Caco-2 (cell line): ENCODE results near the gene CLPSL1. TPM values are rescaled to one million over a fixed set of nuclear protein-coding genes. Genes with fewer than 3 reads are reported as not detected.

Source experiments
- BruUV-seq: library from RNA; stranded (reverse); fragments of 400-500 nt; replicated peaks from 2 replicates; lab custom pipeline; 2021; lab: Mats Ljungman, UMichigan
- CTCF ChIA-PET: fragments of 300-600 bp; sonication (Branson Sonifier 250); formaldehyde crosslinking; loops from one replicate; lab custom pipeline; 2022; ENCODE audit warnings: antibody characterized with exemption; lab: Charles Lee
- POLR2A ChIA-PET: fragments of 300-600 bp; sonication (Branson Sonifier 250); formaldehyde crosslinking; loops from one replicate; lab custom pipeline; 2022; ENCODE audit warnings: antibody characterized with exemption; lab: Charles Lee
- DNase-seq, 2 experiments: peaks; one replicate each; pipeline versions ENCODE4 v3.0.0 to v3.0.0-alpha.2; 2020 to 2022
- H3K27me3 ChIP-seq: replicated peaks from 2 replicates; pipeline ENCODE4 v1.6.0; 2011; ENCODE audit warnings: low read length; ENCODE audit not compliant: control insufficient read depth, insufficient read depth
- H3K36me3 ChIP-seq: 2 replicates; pipeline ENCODE4 v1.5.1; 2011; ENCODE audit warnings: low read length; ENCODE audit not compliant: control insufficient read depth, insufficient read depth
- H3K4me1 ChIP-seq: fragments of 250-450 bp; sonication (Bioruptor Pico); 2 replicates; pipeline ENCODE4 v1.5.1; 2020; ENCODE audit warnings: mild to moderate bottlenecking
- H3K4me3 ChIP-seq: 2 replicates; pipeline ENCODE4 v1.5.1; 2011; ENCODE audit warnings: low read depth, mild to moderate bottlenecking, control low read depth, low read length
- H3K9me3 ChIP-seq: fragments of 250-450 bp; sonication (Bioruptor Pico); 2 replicates; pipeline ENCODE4 v1.5.1; 2020; ENCODE audit warnings: mild to moderate bottlenecking, moderate library complexity
- H3K27ac Mint-ChIP-seq: one replicate; pipeline ENCODE4 v1.8.0; 2022; ENCODE audit warnings: mixed read lengths; ENCODE audit not compliant: unreplicated experiment
- H3K27me3 Mint-ChIP-seq: one replicate; pipeline ENCODE4 v1.8.0; 2022; ENCODE audit warnings: mixed read lengths; ENCODE audit not compliant: insufficient read depth, unreplicated experiment
- H3K36me3 Mint-ChIP-seq: one replicate; pipeline ENCODE4 v1.8.0; 2022; ENCODE audit warnings: mild to moderate bottlenecking, mixed read lengths; ENCODE audit not compliant: insufficient read depth, unreplicated experiment
- H3K4me1 Mint-ChIP-seq: one replicate; pipeline ENCODE4 v1.8.0; 2022; ENCODE audit warnings: low read depth, mixed read lengths; ENCODE audit not compliant: unreplicated experiment
- H3K4me3 Mint-ChIP-seq: one replicate; pipeline ENCODE4 v1.8.0; 2022; ENCODE audit warnings: mild to moderate bottlenecking, moderate library complexity, mixed read lengths; ENCODE audit not compliant: unreplicated experiment
- H3K9me3 Mint-ChIP-seq: one replicate; pipeline ENCODE4 v1.8.0; 2022; ENCODE audit warnings: mixed read lengths; ENCODE audit not compliant: unreplicated experiment
- intact Hi-C: fragments of 100-400 bp; cut with micrococcal nuclease; formaldehyde crosslinking; loops from one replicate; pipeline ENCODE4 v1.10.0; 2022; ENCODE audit not compliant: unreplicated experiment
- total RNA-seq: library from RNA; stranded (reverse); gene quantifications from 2 replicates; pipeline ENCODE4 v1.2.3, GENCODE V29; 2022
- TF ChIP-seq, protein P1 (sequence below), 2 experiments: fragments of 200-600 bp in 1 of 2; IDR thresholded peaks; 1 replicate in 1 of 2; 2 replicates in 1 of 2; pipeline versions ENCODE4 v1.5.1 to v1.8.0; 2011 to 2022; ENCODE audit warnings: antibody characterized with exemption in 1 of 2, control low read depth in 1 of 2, inconsistent platforms in 1 of 2, low read depth in 1 of 2, low read length in 1 of 2, mild to moderate bottlenecking in 1 of 2, moderate library complexity in 1 of 2; ENCODE audit not compliant: insufficient read depth in 1 of 2, severe bottlenecking in 1 of 2, unreplicated experiment in 1 of 2

CLPSL1 gene
- total RNA-seq, 1 experiment from 2014 or later: not detected

DNA sequence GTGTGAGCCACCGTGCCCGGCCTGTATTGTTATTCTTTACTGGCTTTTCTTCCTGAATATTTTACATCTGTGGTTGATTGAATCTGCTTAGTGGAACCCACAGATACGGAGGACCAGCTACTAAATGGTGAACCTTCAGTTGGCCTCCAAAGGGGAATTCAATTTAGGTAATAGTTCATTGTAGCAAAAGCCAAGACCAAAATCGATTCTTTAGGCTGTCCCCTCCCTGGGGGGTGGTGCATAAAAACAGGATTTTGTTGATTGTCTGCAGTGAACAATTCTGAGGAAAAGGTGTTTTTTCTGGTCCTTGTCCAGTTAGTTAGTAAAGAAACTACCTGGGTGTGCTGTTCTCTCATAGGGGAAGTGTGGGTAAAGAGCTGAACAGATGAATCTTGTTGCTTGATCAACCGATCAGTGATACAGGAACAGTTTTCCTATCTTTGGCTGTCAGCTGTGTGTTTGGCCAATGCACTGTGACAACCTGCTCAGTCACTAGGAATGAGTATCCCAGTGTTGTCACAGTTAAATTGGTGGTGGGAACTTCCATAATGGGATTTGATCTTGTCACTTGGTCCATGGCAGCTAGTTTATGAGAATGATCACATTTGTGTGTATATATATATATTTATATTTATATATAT is 43.9 kb downstream of the CLPSL1 start:
- BruUV-seq: no TSS peak
- DNase-seq: no peak
- Mint-ChIP-seq H3K36me3 (no peaks in the 10 kb centered on the region), H3K4me3 (no peak overlapping the region), H3K4me1 (no peaks in the 10 kb centered on the region), H3K27me3 (no peaks in the 10 kb centered on the region), H3K9me3 (no peaks in the 10 kb centered on the region), H3K27ac (no peak overlapping the region)
- POLR2A ChIA-PET: no interaction called here
- TF ChIP-seq, protein P1, sequence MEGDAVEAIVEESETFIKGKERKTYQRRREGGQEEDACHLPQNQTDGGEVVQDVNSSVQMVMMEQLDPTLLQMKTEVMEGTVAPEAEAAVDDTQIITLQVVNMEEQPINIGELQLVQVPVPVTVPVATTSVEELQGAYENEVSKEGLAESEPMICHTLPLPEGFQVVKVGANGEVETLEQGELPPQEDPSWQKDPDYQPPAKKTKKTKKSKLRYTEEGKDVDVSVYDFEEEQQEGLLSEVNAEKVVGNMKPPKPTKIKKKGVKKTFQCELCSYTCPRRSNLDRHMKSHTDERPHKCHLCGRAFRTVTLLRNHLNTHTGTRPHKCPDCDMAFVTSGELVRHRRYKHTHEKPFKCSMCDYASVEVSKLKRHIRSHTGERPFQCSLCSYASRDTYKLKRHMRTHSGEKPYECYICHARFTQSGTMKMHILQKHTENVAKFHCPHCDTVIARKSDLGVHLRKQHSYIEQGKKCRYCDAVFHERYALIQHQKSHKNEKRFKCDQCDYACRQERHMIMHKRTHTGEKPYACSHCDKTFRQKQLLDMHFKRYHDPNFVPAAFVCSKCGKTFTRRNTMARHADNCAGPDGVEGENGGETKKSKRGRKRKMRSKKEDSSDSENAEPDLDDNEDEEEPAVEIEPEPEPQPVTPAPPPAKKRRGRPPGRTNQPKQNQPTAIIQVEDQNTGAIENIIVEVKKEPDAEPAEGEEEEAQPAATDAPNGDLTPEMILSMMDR (IDR thresholded peaks at IDR 0.05; ENCODE audit: insufficient read depth in 1 of 2, low read depth in 1 of 2, low read length in 1 of 2, severe bottlenecking in 1 of 2, unreplicated experiment in 1 of 2): no peak
- CTCF ChIA-PET: no interaction called here
- Histone ChIP-seq H3K27me3 (no peaks in the 10 kb centered on the region), H3K4me1 (no peaks in the 10 kb centered on the region), H3K4me3 (no peak overlapping the region), H3K36me3 (no peaks in the 10 kb centered on the region), H3K9me3 (no peaks in the 10 kb centered on the region)
- intact Hi-C loops: no loop called here

DNA sequence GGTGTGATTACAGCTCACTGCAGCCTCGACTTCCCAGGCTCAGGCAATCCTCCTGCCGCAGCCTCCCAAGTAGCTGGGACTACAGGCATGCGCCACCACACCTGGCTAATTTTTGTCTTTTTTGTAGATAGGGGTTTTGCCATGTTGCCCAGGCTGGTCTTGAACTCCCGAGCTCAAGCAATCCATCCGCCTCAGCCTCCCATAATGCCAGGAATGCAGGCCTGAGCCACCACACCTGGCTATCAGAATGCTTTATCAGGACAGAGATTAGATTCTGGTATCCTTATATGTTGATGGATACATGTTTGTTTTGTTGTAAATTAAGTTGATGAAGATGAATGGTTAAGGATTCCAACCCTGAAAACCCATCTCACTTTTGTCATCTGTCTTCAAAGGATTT is 48.5 kb downstream of the CLPSL1 start:
- no peak overlapping the region for H3K4me3 Mint-ChIP-seq
- H3K9me3 Mint-ChIP-seq: no peaks in the 10 kb centered on the region
- H3K27me3 Mint-ChIP-seq: no peaks in the 10 kb centered on the region
- no TSS peak for BruUV-seq
- peaks cover 17% of the 10 kb centered on the region for H3K36me3 Mint-ChIP-seq
- Histone ChIP-seq H3K9me3 (no peaks in the 10 kb centered on the region), H3K36me3 (no peaks in the 10 kb centered on the region), H3K4me1 (peaks cover 13% of the 10 kb centered on the region), H3K27me3 (no peaks in the 10 kb centered on the region), H3K4me3 (no peak overlapping the region)
- ChIA-PET POLR2A (no interaction called here), CTCF (no interaction called here)
- DNase-seq: no peak
- TF ChIP-seq, protein P1 (IDR thresholded peaks at IDR 0.05; ENCODE audit: insufficient read depth in 1 of 2, low read depth in 1 of 2, low read length in 1 of 2, severe bottlenecking in 1 of 2, unreplicated experiment in 1 of 2): no peak
- H3K4me1 Mint-ChIP-seq: peaks cover 6% of the 10 kb centered on the region
- intact Hi-C loops: no loop called here
- H3K27ac Mint-ChIP-seq: no peak overlapping the region

DNA sequence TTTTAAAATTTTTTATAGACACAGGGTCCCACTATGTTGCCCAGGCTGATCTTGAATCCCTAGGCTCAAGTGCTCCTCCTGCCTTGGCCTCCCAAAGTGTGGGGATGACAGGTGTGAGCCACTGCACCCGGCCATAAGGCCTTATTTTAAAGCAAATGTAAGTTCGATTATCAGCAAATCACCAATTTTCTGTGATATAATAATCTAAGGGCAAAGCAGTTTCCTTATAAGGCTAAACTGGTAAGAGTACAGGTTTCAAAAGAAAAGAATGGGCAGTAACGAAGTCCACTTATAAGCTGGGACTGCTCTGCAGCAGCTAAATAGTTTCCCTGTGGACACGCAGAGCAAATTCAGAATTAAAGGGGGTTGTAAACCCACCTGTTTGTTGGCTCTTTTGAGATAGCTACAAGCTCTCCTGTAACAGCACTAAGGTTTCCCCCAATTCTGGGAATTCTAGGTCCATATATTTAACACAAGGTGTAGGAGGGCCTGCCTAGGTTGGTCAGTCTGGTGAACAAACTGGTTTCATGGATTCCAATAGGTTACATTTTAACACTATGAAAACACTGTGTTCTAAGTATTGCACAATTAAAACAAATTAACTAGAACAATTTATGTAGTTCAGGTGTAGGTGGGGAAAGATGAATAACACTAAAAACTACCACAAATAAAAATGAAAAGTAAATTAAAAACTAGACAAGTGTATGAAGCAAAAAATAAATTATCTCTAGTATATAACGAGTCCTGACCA is 50.6 kb downstream of the CLPSL1 start:
- BruUV-seq: no TSS peak
- POLR2A ChIA-PET: no interaction called here
- no peak overlapping the region for H3K4me3 ChIP-seq

More for the DNA sequence above, 50.6 kb downstream of the CLPSL1 start:
- TF ChIP-seq, protein P1 (IDR thresholded peaks at IDR 0.05; ENCODE audit: insufficient read depth in 1 of 2, low read depth in 1 of 2, low read length in 1 of 2, severe bottlenecking in 1 of 2, unreplicated experiment in 1 of 2): no peak
- Mint-ChIP-seq H3K27ac (no peak overlapping the region), H3K27me3 (no peaks in the 10 kb centered on the region), H3K4me1 (peaks cover 6% of the 10 kb centered on the region), H3K36me3 (peaks cover 37% of the 10 kb centered on the region), H3K9me3 (no peaks in the 10 kb centered on the region), H3K4me3 (no peak overlapping the region)
- no peaks in the 10 kb centered on the region for H3K36me3 ChIP-seq
- DNase-seq: peak in 1 of 2 experiments; percentile 21
- H3K9me3 ChIP-seq: no peaks in the 10 kb centered on the region
- intact Hi-C loops: no loop called here
- H3K4me1 ChIP-seq: peaks cover 13% of the 10 kb centered on the region
- CTCF ChIA-PET: no interaction called here
- H3K27me3 ChIP-seq: no peaks in the 10 kb centered on the region
